Measurements from ENCODE around the gene HSDL1.

HSDL1 gene

GRCh38 chr16:84178146-84178765, 33.3 kb upstream of the HSDL1 start:
- Histone ChIP-seq H3K9me3 (ENCODE audit: insufficient read depth, low read length) (no peaks in the 10 kb centered on the region), H3K79me2 (ENCODE audit: low read length) (no peaks in the 10 kb centered on the region), H3K27me3 (ENCODE audit: low read depth, low read length) (peaks cover 5% of the 10 kb centered on the region; the same call in 1 of the 2 replicates), H4K20me1 (ENCODE audit: insufficient read depth, low read length) (no peaks in the 10 kb centered on the region), H3K27ac (ENCODE audit: low read length) (no peak overlapping the region), H3K36me3 (replicated peaks; ENCODE audit: low read depth, low read length) (peaks cover 15% of the 10 kb centered on the region), H3K4me2 (ENCODE audit: low read length) (no peak overlapping the region), H3K4me1 (ENCODE audit: low read length) (0 out of 2 replicates have a peak, but pooled peaks cover 2% of the 10 kb centered on the region), H3K9ac (ENCODE audit: low read length) (no peak overlapping the region), H2AFZ (ENCODE audit: low read depth, low read length) (no peak overlapping the region), H3K4me3 (ENCODE audit: low read length) (no peak overlapping the region)
- TF ChIP-seq EZH2phosphoT487 (IDR thresholded peaks at IDR 0.05; ENCODE audit: low read depth) = no peak
- no peak for TF ChIP-seq CTCF (IDR thresholded peaks at IDR 0.05; ENCODE audit: low read depth, low read length)

GRCh38 chr16:84177741-84178073, 32.7 kb upstream of the HSDL1 start:
- H2AFZ ChIP-seq (ENCODE audit: low read depth, low read length) = no peak overlapping the region
- H3K9ac ChIP-seq (ENCODE audit: low read length) = no peak overlapping the region
- H3K27ac ChIP-seq (ENCODE audit: low read length) = no peak overlapping the region
- no peaks in the 10 kb centered on the region for H3K79me2 ChIP-seq (ENCODE audit: low read length)
- peaks cover 9% of the 10 kb centered on the region for H3K36me3 ChIP-seq (replicated peaks; ENCODE audit: low read depth, low read length)
- H3K4me1 ChIP-seq (ENCODE audit: low read length) = 0 out of 2 replicates have a peak, but pooled peaks cover 2% of the 10 kb centered on the region
- H3K9me3 ChIP-seq (ENCODE audit: insufficient read depth, low read length) = no peaks in the 10 kb centered on the region
- H3K4me3 ChIP-seq (ENCODE audit: low read length) = no peak overlapping the region
- peaks cover 5% of the 10 kb centered on the region; the same call in 1 of the 2 replicates for H3K27me3 ChIP-seq (ENCODE audit: low read depth, low read length)
- H3K4me2 ChIP-seq (ENCODE audit: low read length) = no peak overlapping the region
- H4K20me1 ChIP-seq (ENCODE audit: insufficient read depth, low read length) = no peaks in the 10 kb centered on the region
- TF ChIP-seq CTCF (IDR thresholded peaks at IDR 0.05; ENCODE audit: low read depth, low read length) (no peak), EZH2phosphoT487 (IDR thresholded peaks at IDR 0.05; ENCODE audit: low read depth) (no peak)

- peaks cover 2% of the 10 kb centered on the region for H3K36me3 ChIP-seq (replicated peaks; ENCODE audit: low read depth, low read length)
- H3K9ac ChIP-seq (ENCODE audit: low read length) = no peak overlapping the region
- no peaks in the 10 kb centered on the region for H3K79me2 ChIP-seq (ENCODE audit: low read length)
- no peak overlapping the region for H3K4me3 ChIP-seq (ENCODE audit: low read length)
- no peaks in the 10 kb centered on the region for H4K20me1 ChIP-seq (ENCODE audit: insufficient read depth, low read length)
- no peaks in the 10 kb centered on the region for H3K9me3 ChIP-seq (ENCODE audit: insufficient read depth, low read length)
- no peak overlapping the region for H2AFZ ChIP-seq (ENCODE audit: low read depth, low read length)
- H3K4me2 ChIP-seq (ENCODE audit: low read length) = no peak overlapping the region
- H3K27ac ChIP-seq (ENCODE audit: low read length) = no peak overlapping the region
- 0 out of 2 replicates have a peak, but pooled peaks cover 2% of the 10 kb centered on the region for H3K4me1 ChIP-seq (ENCODE audit: low read length)
- peaks cover 5% of the 10 kb centered on the region; the same call in 1 of the 2 replicates for H3K27me3 ChIP-seq (ENCODE audit: low read depth, low read length)
- TF ChIP-seq EZH2phosphoT487 (IDR thresholded peaks at IDR 0.05; ENCODE audit: low read depth) (no peak), CTCF (IDR thresholded peaks at IDR 0.05; ENCODE audit: low read depth, low read length) (no peak)
These were observed 31.4 kb upstream of the HSDL1 start for GRCh38 chr16:84176192-84177053.
